Colon (tissue), 2 donors: ENCODE measurements around the gene CCDC107.

Source experiments
- FAIRE-seq: peaks from 2 replicates; lab custom pipeline; 2012; peaks lifted over from hg19 to GRCh38; lab: Jason Lieb, UNC
- donor health status: control.
- donor health status: control.

The CCDC107 gene

DNA sequence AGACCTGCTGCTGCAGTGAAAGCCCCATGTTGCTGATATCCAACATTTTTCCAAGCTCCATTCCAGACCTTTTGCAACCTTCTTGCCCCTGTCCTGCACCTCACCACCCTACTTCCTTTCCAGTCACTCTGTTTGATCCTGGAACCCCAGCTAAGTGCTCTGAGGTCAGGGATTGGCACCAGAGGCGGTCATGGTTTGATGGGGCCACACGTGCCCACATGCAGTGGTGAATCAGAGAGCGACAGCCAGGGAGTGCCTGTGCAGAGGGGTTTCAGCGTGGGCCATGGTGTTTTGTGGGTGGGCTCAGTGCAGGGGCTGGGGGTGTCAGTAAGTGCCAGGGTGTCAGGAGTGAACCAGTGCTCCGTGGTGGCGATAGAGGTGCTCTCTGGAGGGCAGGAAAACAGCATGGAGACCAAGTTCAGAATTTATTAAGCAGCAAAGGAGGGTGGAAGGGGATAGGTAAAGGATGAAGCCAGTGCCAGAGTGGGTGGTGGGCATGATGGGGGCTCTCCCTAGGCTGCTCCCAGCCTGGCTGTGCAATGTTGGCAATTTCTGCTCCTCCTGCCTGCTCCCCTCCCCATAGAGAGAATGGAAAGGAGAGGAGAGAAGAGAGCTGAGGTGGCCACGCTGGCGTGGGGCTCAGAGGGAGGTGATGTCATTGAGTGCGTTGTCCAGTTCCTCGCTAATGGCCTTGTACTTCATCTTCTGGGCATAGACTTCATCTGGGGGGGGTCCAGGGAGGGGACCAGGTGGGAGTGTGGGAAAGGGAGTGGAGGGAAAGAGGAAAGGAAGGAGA, 24.6 kb downstream of the CCDC107 start:
- no peak for FAIRE-seq

DNA sequence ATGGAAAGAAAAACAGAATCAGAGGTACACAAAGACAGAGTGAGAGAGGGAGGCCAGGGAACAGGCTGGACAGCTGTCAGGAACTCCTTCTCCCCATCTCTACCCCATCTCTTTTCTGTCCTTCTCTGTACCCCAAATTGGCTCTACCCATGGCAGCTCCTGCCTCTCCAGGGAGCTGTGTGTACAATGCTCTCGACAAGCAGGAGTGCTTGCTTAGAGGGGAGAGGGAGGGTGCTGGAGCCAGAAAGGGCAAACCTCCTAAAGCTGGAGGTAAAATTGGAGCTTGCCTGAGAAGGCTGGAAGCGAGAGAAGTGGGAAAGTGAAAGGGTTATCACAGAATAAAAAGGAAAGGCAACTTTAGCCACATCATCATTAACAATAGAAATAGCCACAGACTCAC, 25.2 kb downstream of the CCDC107 start:
- no peak for FAIRE-seq

DNA sequence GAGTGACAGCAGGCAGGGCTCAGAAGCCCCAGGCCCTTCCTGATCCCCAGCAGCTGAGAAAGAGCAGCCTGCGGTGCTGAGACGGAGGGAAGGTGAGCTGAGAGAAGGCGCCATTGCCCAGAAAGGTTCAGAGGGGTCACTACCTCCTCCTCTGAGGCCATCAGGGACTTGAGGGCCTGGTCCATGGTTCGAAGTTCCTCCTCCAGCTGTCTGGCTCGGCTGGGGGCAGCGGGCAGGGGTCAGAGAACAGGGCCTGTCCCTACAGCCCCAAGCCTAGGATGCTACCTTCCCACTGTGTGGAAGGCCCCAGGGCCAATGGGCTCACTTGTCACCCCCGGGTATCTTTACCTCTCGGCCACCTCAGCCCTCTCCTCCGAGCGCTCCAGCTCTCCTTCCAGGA, 26.8 kb downstream of the CCDC107 start:
- no peak for FAIRE-seq

DNA sequence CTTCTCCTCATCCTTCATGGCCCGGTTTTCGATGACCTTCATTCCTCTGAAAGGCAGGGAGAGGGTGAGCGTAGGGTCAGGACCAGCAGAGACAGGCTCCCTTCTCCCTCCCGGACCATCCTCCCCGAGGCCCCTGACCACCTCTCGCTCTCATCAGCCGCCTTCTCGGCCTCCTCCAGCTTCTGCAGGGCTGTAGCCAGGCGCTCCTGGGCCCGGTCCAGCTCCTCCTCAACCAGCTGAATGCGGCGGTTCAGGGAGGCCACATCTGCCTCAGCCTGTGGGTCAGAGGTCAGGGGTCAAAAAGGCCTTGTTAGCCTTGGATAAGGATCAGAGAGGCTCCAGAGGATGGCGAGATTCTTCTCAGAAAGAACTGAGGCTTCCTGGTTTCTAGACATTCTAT, 27.4 kb downstream of the CCDC107 start:
- FAIRE-seq, result no peak

DNA sequence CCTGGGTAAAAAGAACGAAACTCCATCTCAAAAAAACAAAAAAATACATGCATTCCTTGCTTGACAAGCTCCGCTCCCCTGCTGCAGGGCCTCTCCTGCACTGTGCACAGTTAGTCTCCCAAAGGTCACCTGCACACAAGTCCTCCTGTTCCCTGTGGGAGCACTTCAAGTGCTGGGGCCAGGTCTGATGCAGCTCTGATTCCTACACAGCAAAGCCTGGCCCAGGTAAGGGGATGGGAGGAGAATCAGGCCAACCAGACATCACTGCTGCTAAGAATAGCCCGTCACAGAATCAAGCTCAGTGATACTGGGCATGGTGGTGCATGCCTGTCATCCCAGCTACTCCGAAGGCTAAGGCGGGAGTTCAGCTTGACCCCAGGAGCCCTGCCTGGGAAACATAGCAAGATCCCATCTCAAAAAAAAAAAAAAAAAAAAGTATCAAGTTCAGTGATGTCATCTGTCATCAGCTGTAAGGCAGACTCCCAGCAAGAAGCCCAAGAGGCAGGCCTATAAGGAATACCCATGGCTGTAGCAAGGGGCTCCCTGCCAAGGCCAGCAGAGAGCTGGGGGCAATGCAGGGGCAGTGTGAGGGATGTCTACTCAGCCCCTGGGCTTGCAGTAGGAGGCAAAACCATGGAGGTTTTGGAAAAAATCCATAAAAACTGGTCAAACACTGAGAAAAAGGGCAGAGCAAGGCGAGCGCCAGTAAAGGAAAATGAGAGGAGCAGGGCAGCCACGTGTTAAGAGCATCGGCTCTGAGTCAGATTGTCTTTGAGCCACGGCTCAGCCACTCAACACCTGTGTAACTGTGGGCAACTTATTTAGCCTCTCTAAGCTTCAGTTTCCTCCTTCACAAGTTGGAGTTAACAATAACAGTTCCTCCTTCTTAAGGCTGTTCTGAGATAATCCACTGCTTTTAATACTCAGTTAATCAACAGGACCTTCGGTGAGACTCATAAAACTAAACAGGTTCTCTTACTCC, 28.4 kb downstream of the CCDC107 start:
- FAIRE-seq, result no peak

DNA sequence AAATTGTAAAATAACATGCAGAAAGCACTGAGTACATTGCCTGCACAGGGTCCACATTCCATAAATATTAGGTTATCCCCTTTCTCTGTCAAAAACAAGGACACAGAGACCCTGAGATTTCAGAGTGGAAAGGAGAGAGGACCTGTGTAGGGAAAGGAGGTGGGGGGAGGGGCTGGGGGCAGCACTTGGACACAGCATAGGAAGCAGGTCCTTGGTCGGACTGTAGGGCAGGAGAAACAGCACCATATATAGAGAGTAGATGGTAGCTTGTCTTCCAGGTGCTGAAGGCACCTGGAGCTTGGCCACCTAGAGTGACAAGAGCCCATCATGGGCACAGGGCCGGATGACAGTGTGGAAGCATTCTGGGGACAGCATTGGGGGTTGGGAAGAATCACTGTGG, 29.2 kb downstream of the CCDC107 start:
- FAIRE-seq, result no peak

DNA sequence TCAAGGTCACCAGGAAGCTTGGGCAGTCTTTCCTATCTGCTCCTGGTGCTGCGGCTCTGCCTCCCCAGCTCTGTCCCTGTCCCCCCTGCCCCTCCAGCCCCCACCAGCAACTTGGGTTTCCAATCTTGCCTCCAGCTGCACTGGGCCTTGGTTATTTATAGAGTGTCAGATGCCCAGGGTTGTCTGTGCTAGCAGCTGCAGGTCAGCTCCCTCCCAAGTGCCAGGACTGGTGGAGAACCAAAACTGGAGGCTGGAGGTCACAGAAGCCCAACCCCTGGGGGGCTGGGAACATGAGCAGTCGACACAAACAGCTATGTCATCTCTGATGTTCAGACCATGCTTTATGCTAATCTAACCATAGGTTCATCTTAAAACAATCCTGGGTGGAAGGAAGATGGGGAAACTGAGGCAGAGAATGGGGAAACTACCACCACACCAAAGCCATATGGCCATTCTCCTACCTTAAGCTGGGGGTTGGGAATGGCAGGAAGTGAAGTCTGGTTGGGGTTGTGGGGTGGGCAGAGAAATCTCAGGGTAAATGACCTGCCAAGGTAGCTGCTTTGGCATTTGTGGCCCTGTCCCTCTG, 30.0 kb downstream of the CCDC107 start:
- no peak for FAIRE-seq

DNA sequence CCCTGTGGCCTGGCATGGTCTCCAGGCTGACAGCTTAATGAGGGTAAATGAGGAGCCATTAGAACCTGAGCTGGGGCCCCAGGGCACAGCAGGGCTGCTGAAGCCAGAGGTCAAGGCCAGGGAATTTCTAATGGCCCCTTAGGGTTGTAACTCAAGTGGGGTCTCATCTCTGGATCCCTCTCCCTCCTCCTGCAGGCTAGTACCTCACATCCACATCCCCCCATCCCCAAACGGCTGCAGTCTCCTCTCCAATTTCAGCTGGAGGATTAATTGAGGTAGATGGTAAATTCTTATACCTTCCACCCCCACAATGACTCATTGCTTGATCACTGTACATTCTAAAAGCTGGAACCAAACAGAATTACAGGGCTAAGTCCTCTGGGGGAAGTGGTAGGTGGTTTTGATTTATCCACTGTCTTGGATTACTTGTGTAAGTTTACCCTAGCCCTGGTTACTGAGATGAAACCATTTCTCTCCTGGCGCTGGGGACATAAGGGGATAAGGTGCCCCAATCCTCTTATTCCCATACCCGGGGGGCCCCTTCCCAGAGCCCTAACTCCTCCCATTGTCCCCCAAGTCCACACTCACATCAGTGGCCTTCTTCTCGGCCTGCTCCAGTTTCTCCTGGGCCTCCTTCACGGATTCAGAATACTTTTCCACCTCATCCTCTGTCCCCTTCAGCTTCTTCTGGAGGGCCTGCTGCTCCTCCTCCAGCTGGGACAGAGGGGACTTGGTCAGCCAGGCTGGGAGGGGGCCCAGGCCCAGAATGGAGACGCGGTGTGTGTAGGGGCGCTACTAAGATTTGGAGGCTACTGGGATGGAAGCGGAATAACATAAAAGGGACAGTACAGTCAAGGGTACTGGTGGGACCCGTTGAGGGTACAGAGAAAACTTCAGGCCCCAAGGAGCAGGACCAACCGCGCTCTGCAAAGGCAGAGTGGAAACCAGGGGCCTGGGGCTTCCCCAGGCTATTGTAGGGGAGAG, 30.8 kb downstream of the CCDC107 start:
- no peak for FAIRE-seq

DNA sequence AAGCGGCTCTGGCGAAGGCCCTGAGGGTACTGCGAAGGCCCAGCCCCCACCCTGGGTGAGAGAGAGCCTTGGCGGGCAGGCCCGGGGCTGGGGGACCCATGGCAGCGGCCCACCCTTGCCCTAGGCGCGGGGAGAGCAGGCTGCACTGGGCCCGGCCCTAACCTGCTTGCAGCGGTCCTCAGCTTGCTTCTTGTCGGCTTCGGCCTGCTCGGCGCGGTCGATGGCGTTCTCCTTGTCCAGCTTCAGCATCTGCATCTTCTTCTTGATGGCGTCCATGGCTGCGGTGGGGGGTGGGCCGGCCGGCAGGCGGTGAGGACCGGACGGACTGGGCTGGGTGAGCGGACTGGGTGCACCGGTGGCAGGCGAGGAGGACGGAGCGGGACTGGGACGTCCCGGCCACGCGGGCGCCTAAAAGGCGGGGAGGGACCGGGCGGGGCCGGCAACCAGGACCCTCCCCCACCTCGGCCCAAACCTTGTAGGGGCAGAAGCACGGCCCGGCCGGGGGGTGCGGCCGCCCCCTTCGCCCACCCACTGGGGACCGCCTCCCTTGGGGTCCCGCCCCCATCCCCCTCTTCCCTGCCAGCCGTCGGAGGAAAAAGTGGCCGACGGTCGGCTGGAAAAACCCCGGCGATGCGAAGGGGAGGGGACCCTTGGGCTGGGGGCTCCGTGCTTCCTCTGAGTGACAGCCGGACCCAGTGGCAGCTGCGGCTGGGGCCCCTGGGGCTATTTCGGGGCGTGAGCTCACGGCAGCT, 31.6 kb downstream of the CCDC107 start, which contains the start of gene TPM2:
TSS of gene TPM2 (minus strand) at position 384 of the 752 bp plus-strand sequence. CDS start at position 276, 108 bp downstream.
- FAIRE-seq, result no peak

DNA sequence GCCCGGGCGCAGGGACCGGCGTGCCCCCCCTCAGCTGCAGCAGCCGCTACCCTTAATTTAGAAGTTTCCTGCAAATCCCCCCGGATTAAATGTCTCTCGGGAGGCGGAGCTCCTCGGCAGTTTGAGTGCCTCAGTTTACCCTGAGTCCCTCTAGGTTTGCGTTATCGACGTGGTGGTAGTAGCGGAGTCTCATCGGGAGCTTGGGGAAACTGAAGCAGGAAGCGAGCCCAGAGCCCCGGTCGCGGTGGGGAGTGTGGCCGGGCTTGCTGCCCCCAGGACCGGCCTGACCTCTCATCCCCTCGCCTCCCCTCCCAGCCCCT, 32.2 kb downstream of the CCDC107 start:
- FAIRE-seq, result no peak

DNA sequence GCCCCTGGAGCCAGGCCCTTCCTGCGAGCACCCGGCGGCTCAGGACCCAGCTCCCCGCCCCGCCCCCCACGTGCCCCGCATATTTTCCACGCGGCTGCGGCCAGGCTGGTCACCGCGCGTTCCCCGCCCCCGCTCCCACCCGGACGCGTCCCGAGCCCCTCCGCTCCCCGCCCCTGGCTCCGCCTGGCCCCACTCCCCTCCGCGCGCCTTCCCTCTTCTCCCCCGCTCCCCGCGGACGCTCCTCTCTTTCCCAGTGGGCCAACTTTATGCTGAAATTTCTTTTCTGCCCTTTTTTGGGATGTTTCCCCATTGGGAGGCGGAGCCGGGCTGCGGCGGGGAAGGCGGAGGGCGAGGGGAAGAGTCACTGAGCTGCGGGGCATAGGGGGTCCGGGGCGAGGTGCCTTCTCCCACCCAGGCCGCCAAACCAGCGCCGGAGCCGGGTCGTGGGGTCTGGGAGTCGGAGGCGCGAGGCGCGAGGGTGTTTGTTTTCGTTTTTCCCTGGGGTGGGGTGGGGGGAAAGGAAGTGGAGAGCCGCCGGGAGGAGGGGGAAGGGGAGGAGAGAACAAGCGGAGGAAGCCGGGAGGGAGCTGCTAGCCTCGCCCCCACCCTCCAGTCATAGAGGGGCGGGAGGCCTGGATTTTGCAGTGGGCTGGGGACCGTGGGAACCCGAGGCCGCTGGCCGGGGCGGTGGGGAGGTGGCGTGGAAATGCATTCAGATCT, 32.7 kb downstream of the CCDC107 start:
- FAIRE-seq, result no peak

DNA sequence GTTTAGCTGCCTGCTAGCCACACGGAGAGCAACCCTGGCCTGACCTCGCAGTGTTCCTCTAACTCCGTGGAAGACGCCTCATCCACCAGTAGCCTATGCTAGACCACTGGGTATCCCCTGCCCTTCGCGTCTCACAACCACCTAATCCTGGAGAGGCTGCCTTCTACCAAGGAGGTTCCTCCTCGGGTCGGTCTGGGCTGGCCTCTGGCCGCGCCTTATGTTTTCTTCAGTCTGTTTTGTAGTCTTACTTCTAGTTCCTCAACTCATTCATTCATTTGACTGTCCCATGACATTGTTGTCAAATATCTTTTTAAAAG, 33.2 kb downstream of the CCDC107 start:
- FAIRE-seq, result no peak

DNA sequence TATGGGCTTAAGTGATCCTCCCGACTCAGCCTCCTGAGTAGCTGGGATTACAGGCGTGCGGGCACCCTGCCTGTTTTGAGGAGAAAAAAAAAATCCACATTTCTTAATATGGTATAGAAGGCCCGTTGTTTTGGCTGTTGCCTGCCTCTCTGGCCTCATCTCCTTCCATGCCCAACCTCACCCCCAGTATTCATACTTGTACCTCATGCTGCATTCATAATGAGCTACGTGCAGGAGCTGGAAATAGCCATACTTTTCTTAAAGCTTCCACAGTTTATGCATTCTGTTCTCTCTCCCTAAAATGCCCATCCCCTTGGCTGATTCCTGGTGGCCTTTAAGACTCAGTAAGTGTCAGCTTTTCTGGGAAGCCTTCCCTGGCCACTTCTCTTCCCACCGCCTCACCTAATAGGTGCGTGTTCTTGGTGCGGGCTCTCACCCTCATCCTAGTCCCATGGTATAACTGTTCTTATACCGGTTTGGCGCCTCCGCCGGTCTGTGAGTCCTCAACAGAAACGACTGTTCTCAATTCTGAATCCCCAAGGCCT, 33.7 kb downstream of the CCDC107 start:
- no peak for FAIRE-seq

DNA sequence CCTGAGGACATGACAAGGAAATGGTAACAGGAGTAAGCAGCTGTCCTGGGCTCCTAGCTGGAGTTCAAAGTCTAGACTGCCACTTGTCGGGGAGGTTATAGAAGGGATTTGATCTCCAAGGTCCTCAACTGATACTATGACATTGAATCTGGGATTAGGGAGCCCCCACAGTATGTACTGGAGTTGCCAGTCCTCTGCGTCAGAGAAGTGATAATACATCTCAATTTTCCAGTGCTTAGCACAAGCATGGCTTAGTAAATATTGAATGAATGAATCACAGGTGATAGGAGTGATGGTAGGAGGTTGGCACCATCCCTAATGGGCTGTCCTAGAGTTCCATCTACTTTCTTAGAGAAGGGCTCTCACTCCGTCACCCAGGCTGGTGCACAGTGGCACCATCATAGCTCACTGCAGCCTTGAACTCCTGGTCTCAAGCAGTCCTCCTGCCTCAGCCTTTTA, 37.9 kb downstream of the CCDC107 start:
- no peak for FAIRE-seq

DNA sequence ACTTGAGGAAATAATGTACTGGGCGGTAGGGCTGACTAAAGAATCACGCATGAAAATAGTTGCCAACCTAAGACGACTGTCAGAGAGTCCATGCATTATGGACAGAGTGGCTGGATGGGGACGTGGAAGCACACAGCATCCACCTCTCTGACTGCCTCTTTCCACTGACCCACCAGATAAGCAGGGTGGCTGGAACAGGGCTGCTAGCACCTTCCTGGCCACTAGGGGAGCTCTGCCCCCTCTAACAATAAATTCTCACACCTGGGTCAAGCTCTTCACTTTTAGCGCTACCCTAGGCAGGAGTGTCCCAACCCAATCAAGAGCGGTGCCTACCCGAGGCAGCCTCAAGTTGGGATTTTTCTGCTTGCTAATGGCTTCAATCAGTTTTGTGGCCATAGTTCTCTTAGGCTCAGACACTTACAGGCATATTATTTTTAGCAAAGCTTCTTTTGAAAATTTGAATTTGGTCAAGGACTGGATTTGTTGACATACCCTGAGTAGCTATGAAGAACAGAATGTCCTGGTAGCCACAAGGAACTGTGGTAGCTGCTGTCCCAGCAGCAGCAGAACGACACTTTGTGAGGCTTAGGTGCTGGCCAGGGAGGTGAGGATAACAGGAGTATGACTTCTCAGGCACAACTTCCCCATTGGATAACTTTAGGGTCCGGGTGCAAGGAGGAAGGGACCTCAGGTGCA, 38.6 kb downstream of the CCDC107 start:
- FAIRE-seq, result no peak

DNA sequence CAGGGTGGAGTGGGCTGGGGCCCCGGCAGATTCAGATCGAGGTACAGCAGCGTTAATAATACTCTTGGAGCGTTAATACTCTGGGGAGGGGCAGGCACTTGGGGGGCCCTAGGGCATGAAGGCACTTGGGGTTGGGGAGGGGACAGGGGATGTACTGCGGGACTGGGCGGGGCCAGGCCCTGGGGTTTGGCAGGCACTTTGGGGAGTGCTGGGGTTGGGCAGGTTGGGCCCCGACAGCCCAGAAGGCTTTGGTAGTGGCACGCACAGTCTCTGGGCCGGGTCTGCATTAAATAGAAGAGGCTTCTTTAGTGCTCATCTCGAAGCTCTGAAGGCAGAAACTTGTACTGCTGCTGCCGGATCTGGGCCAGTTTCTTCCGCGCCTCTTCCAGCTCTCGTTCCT, 39.4 kb downstream of the CCDC107 start:
- no peak for FAIRE-seq

DNA sequence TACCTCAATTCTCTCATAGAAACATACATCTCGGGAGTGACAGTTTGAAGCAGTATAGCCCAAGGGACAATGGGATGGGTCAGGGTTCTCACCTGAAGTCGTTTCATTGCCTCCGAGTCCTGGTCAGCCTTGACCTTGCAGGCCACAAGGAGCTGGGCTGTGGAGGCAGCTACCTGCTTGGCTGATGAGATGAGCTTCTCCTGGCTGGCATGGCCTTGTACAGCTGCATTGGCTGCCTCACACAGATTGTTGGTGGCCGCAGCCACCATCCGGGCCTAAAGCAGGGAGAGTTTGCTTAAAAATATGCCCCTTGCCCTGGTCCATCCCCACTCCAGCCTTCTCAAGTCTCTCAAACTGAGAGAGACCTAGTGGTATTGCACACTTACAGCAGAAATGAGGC, 40.1 kb downstream of the CCDC107 start:
- FAIRE-seq, result no peak

DNA sequence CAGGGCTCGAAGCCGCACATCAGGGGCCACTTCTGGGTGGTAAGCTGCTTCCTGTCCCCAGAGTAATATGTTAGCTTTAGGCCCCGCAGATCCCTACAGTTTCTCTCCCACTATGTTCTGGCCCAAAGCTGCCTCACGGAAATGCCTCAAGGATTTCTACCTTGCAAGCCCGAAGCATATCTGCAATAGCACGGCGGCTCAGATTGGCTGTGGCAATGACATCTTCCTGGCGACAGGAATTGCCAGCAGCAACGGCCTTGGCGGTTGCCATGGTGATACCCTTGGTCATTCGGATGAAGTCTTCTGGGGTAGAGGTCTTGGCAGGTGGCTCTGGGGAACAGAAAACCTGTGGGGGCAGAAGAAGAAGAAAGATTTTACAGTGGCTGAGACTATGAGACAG, 41.9 kb downstream of the CCDC107 start:
- FAIRE-seq, result no peak

DNA sequence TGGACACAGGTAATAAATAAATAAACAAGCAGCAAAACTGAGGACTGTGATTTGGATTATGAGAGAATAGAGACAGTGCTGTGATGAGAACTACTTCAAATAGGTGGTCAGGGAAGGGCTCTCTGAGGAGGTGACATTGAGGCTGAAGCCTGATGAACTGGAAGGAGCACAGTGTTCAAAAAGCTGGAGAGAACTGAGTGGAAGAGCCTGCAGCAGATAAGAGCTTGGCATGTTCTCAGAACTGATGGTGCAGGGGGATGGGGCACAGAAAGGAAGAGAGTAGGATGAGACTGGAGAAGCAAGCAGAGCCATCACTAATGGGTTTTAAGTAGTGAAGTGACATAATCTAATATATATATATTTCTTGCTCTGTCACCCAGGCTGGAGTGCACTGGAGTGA, 42.9 kb downstream of the CCDC107 start:
- FAIRE-seq, result no peak
